GM12878 (cell line): ENCODE measurements around the gene RAI14. TPM values are rescaled to one million over a fixed set of nuclear protein-coding genes. Genes with fewer than 3 reads are reported as not detected.

Experiments
- ATAC-seq: fragments of 200-7000 bp; cut with Tn5 transposase; 3 replicates; pipeline ENCODE4 v1.9.1; 2020; ENCODE audit warnings: mild to moderate bottlenecking, moderate library complexity
- BruUV-seq: library from RNA; stranded (reverse); fragments of 400-500 nt; replicated peaks from 2 replicates; lab custom pipeline; 2021; lab: Mats Ljungman, UMichigan
- CTCF ChIA-PET: fragments of 300-600 bp; sonication (Branson Sonifier 250); formaldehyde crosslinking; extraction: SDS; loops from one replicate; lab custom pipeline; 2021; ENCODE audit warnings: inconsistent platforms; lab: Yijun Ruan, JAX
- POLR2A ChIA-PET: fragments of 350-600 bp; formaldehyde crosslinking; extraction: SDS; loops from one replicate; lab custom pipeline; 2021; ENCODE audit warnings: inconsistent platforms; lab: Charles Lee
- RAD21 ChIA-PET: fragments of 300-600 bp; sonication (Branson Sonifier 250); formaldehyde crosslinking; loops from one replicate; lab custom pipeline; 2023; ENCODE audit warnings: antibody characterized with exemption; ENCODE audit not compliant: unreplicated experiment; lab: Charles Lee
- SMC1A ChIA-PET: fragments of 300-600 bp; sonication (Branson Sonifier 250); formaldehyde crosslinking; loops from one replicate; lab custom pipeline; 2023; ENCODE audit not compliant: unreplicated experiment, uncharacterized antibody; lab: Charles Lee
- DNase-seq: peaks from one replicate; pipeline ENCODE4 v3.0.0-alpha.2; 2011; ENCODE audit warnings: low read depth, low spot score
- FAIRE-seq: peaks from 3 replicates; lab custom pipeline; 2011; peaks lifted over from hg19 to GRCh38; lab: Jason Lieb, UNC
- H2AFZ ChIP-seq: 2 replicates; pipeline ENCODE4 v1.6.0; 2011; ENCODE audit warnings: low read depth, low read length, control low read depth; ENCODE audit not compliant: control insufficient read depth
- H3K27ac ChIP-seq: 2 replicates; pipeline ENCODE4 v1.5.1; 2011; ENCODE audit warnings: control low read depth; ENCODE audit not compliant: control insufficient read depth, insufficient read depth
- H3K27me3 ChIP-seq, 2 experiments: replicated peaks in 1 of 2; 2 replicates each; pipeline versions ENCODE4 v1.6.0 to v1.6.1; 2011; ENCODE audit warnings: low read length in 1 of 2; ENCODE audit not compliant: control insufficient read depth in 2 of 2, insufficient read depth in 2 of 2
- H3K36me3 ChIP-seq, 2 experiments: 2 replicates each; pipeline ENCODE4 v1.5.1; 2011; ENCODE audit warnings: low read length in 1 of 2; ENCODE audit not compliant: control insufficient read depth in 2 of 2, insufficient read depth in 2 of 2
- H3K4me1 ChIP-seq: 2 replicates; pipeline ENCODE4 v1.6.1; 2011; ENCODE audit warnings: mild to moderate bottlenecking, low read length, moderate library complexity, mixed read lengths; ENCODE audit not compliant: control insufficient read depth, insufficient read depth
- H3K4me2 ChIP-seq: 2 replicates; pipeline ENCODE4 v1.6.0; 2011; ENCODE audit warnings: control low read depth; ENCODE audit not compliant: control insufficient read depth, insufficient read depth
- H3K4me3 ChIP-seq: fragments of 200-600 bp; sonication (generic); 2 replicates; pipeline ENCODE4 v1.5.1; 2016
- H3K79me2 ChIP-seq: 2 replicates; pipeline ENCODE4 v1.6.0; 2011; ENCODE audit warnings: low read length; ENCODE audit not compliant: control insufficient read depth, insufficient read depth
- H3K9ac ChIP-seq: 2 replicates; pipeline ENCODE4 v1.8.0; 2011; ENCODE audit warnings: low read length, control low read depth, mixed read lengths; ENCODE audit not compliant: control insufficient read depth, insufficient read depth
- H3K9me3 ChIP-seq: replicated peaks from 3 replicates; pipeline ENCODE4 v1.5.1; 2011; ENCODE audit warnings: mild to moderate bottlenecking, low read length; ENCODE audit not compliant: control insufficient read depth, insufficient read depth
- H4K20me1 ChIP-seq: 2 replicates; pipeline ENCODE4 v1.6.0; 2011; ENCODE audit not compliant: control insufficient read depth, insufficient read depth
- BCL11A ChIP-seq: IDR thresholded peaks from 2 replicates; pipeline ENCODE4 v1.6.1; 2011; ENCODE audit warnings: low read depth, low read length
- CREM ChIP-seq: IDR thresholded peaks from 2 replicates; pipeline ENCODE4 v1.6.1; 2014; ENCODE audit warnings: antibody characterized with exemption, low read depth
- LARP7 ChIP-seq: fragments of 450-650 bp; IDR thresholded peaks from 2 replicates; pipeline ENCODE4 v1.6.1; 2017; ENCODE audit warnings: mild to moderate bottlenecking
- NFXL1 ChIP-seq: fragments of 450-650 bp; IDR thresholded peaks from 2 replicates; pipeline ENCODE4 v1.6.1; 2017; ENCODE audit warnings: antibody characterized with exemption, mild to moderate bottlenecking, borderline replicate concordance
- PBX3 ChIP-seq: IDR thresholded peaks from 2 replicates; pipeline ENCODE4 v1.6.1; 2011; ENCODE audit warnings: mild to moderate bottlenecking, low read depth, low read length, moderate library complexity; ENCODE audit not compliant: insufficient replicate concordance
- PKNOX1 ChIP-seq: fragments of 450-650 bp; IDR thresholded peaks from 2 replicates; pipeline ENCODE4 v1.6.1; 2016; ENCODE audit warnings: mild to moderate bottlenecking
- POLR2AphosphoS5 ChIP-seq: IDR thresholded peaks from 2 replicates; pipeline ENCODE4 v1.6.1; 2011; ENCODE audit warnings: mild to moderate bottlenecking, low read length, inconsistent platforms
- RELA ChIP-seq: fragments of 450-650 bp; IDR thresholded peaks from 2 replicates; pipeline ENCODE4 v1.8.0; 2014; ENCODE audit warnings: borderline replicate concordance; ENCODE audit not compliant: partially characterized antibody
- SIX5 ChIP-seq: IDR thresholded peaks from 2 replicates; pipeline ENCODE4 v1.6.1; 2011; ENCODE audit warnings: mild to moderate bottlenecking, low read depth, low read length, moderate library complexity; ENCODE audit not compliant: severe bottlenecking
- SMARCA5 ChIP-seq: fragments of 450-650 bp; IDR thresholded peaks from 2 replicates; pipeline ENCODE4 v1.6.1; 2017; ENCODE audit warnings: mild to moderate bottlenecking
- SP1 ChIP-seq: IDR thresholded peaks from one replicate; pipeline ENCODE4 v1.6.1; 2011; ENCODE audit warnings: low read depth, low read length
- TARDBP ChIP-seq: IDR thresholded peaks from 2 replicates; pipeline ENCODE4 v1.6.1; 2016; ENCODE audit warnings: borderline replicate concordance
- TCF3 ChIP-seq: IDR thresholded peaks from 2 replicates; pipeline ENCODE4 v1.6.1; 2012; ENCODE audit warnings: low read depth, mild to moderate bottlenecking, low read length, borderline replicate concordance; ENCODE audit not compliant: insufficient read depth
- WGBS: methylation state at CpG from one replicate; pipeline ENCODE4 v1.1.6; 2016; ENCODE audit warnings: low lambda C conversion rate; ENCODE audit not compliant: insufficient replicate concordance, insufficient coverage; ENCODE audit errors: missing lambda C conversion rate; 5-methylcytosine and 5-hydroxymethylcytosine counted together
- in situ Hi-C: fragments of 300-500 bp; cut with MboI; formaldehyde crosslinking; loops from 9 replicates; pipeline ENCODE4 v1.14.3; 2018; ENCODE audit warnings: mixed read lengths
- intact Hi-C: fragments of 100-400 bp; cut with micrococcal nuclease; formaldehyde crosslinking; loops from one replicate; pipeline ENCODE4 v1.14.2; 2022; ENCODE audit not compliant: unreplicated experiment
- polyA plus RNA-seq, 11 experiments: library from polyadenylated mRNA; depleted of rRNA in 4 of 11; unstranded in 6 of 11; stranded (reverse) in 5 of 11; fragments of >200 nt; fragmentation: Nextera tagmentation in 4 of 11; fragmentation: Illumina TruSeq in 1 of 11; extraction: Ambion mirVana in 4 of 11; extraction: Trizol in 1 of 11; gene quantifications; 1 replicate in 1 of 11; 2 replicates in 10 of 11; pipeline versions ENCODE4 v1.2.1 to v1.2.3, GENCODE V29; 2011 to 2016; ENCODE audit warnings: inconsistent platforms in 2 of 11, missing spikeins in 2 of 11, low read depth in 1 of 11
- total RNA-seq, 4 experiments: library from RNA; depleted of rRNA in 3 of 4; stranded (reverse); fragments of >200 nt in 3 of 4; fragmentation: Illumina TruSeq in 1 of 4; extraction: Trizol in 1 of 4; gene quantifications; 2 replicates each; pipeline versions ENCODE4 v1.2.1 to v1.2.3, GENCODE V29; 2013 to 2021

Gene RAI14
- total and polyA plus RNA-seq, 10 of the 15 experiments (the other 5 are each of a cell fraction or from before 2014, with no cell fraction given): 0.18 to 4.6 (median 1.9) TPM

- TF ChIP-seq POLR2AphosphoS5 (no peak), SMARCA5 (no peak), LARP7 (no peak), CREM (peak; percentile 58; the same call in 1 of the 2 replicates), TCF3 (no peak), PBX3 (no peak)
Observed at GRCh38 chr5:34854459-34855174, 198.5 kb downstream of the RAI14 start (continued).

- H2AFZ ChIP-seq: no peak overlapping the region
- H3K27me3 ChIP-seq: no peaks in the 10 kb centered on the region
- CTCF ChIA-PET: no interaction called here
- no peak for TF ChIP-seq RELA
- no peak for TF ChIP-seq PKNOX1
- TF ChIP-seq NFXL1: no peak
- TF ChIP-seq SP1: no peak
- TF ChIP-seq TARDBP: no peak
- no peak for TF ChIP-seq SIX5
- no peak for TF ChIP-seq BCL11A
- ATAC-seq (no peak), FAIRE-seq (no peak), DNase-seq (no peak)
- WGBS: 44% methylated on average over 3 of the region's 3 CpGs
- in situ Hi-C loops: loop anchor here (25.0 kb wide), 1 partner anchor 670 kb away; no protein-coding TSS in a partner anchor
- H3K36me3 ChIP-seq: no peaks in the 10 kb centered on the region
- H3K4me3 ChIP-seq: no peak overlapping the region
- SMC1A ChIA-PET: no interaction called here
- no peak overlapping the region for H3K27ac ChIP-seq
- intact Hi-C loops: no loop called here
- no TSS peak for BruUV-seq
- no peaks in the 10 kb centered on the region for H4K20me1 ChIP-seq
- no peak overlapping the region for H3K9ac ChIP-seq
- RAD21 ChIA-PET: no interaction called here
- H3K9me3 ChIP-seq: no peaks in the 10 kb centered on the region
- H3K4me2 ChIP-seq: no peak overlapping the region
- H3K79me2 ChIP-seq: no peaks in the 10 kb centered on the region
- POLR2A ChIA-PET: no interaction called here
- peaks cover 6% of the 10 kb centered on the region for H3K4me1 ChIP-seq
Observed at GRCh38 chr5:34857161-34857560, 201.0 kb downstream of the RAI14 start.
